GM21515 (cell line): Measurements from ENCODE around the gene POLRMT.
"Not testable (repeated sequence)": the region's sequence is repeated elsewhere in the genome, so short reads cannot be mapped to it uniquely, and the experiment has no call there.

Experiments used
- ATAC-seq: cut with Tn5 transposase; IDR thresholded peaks from one replicate; pipeline ENCODE4 v1.9.1; 2021; ENCODE audit not compliant: unreplicated experiment

POLRMT gene

GRCh38 chr19:629515-629914, 3.8 kb downstream of the POLRMT start:
- ATAC-seq, result not testable (repeated sequence)

DNA sequence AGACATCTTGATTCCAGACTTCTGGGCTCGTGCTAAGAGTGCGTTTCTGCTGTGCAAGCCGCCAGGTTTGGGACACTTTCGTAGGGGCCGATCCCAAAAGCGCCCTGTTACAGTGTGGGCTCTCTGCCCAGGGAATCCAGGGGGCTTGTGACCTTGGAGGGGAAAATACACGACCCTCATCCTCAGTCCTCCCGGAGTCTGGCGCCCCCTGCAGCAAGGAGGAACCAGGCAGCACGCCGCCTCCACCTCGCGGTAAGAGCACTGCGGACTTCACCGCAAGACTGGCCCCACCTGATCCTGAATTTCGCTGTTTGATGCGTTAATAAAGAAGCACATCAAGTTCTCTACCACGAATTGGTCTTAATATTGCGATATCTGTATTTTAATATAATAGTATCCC, 5.2 kb downstream of the POLRMT start:
- ATAC-seq, result no peak

GRCh38 chr19:626566-626965, 6.8 kb downstream of the POLRMT start:
- not testable (repeated sequence) for ATAC-seq

DNA sequence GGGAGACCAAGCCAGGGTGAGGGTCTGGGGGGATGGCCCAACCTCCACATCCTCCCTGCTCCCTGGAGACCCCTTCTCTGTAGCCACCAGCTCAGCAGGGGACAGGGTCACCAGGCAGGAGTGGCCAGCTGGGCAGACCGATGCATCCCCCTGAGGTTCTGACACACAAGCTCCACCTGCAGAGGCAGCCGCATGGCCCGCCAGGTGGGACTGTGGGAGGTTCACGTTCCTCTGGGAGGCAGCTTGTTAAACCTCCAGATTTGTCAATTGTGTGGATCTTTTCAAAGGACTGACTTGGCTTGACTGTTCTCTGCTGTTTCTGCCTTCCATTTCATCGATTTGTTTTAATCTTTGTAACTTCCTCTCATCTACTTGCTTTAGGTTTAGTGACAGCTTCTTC, 8.1 kb downstream of the POLRMT start:
- ATAC-seq, result no peak

DNA sequence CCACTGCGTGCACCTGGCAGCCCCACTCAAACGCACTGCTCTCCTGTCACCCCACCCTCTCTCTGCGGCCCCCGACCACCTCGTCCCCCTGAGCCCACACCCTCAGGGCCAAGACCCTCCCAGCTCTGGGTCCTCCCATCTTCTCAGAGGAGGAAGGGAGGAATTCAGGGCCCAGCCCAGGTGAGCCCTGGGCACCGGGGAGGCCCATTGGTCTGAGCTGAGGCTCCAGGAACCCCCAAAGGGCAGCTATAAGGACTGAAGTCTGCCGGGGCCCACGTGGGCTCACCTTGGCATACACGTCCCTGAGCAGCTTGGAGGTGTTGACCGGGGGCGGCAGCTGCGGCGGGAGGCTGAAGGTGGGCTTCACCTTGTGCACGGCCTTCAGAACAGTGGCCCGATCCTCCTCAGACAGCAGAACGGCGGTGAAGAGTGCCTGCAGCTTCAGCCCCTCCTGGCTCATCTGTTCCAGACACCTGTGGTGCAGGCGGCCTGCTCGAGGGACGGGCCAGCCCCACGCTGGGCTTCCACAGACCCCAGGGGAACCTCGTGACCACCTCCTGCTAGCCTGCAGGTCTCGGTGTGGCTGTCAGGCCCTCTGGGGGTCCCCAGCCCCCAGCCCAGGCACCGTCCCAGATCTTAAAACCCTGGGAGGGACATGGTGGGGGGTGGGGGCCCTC, 8.8 kb downstream of the POLRMT start:
- no peak for ATAC-seq

- no peak for ATAC-seq
Observed at GRCh38 chr19:623974-624373, 9.4 kb downstream of the POLRMT start.

GRCh38 chr19:623175-623916, 10.0 kb downstream of the POLRMT start:
- no peak for ATAC-seq

DNA sequence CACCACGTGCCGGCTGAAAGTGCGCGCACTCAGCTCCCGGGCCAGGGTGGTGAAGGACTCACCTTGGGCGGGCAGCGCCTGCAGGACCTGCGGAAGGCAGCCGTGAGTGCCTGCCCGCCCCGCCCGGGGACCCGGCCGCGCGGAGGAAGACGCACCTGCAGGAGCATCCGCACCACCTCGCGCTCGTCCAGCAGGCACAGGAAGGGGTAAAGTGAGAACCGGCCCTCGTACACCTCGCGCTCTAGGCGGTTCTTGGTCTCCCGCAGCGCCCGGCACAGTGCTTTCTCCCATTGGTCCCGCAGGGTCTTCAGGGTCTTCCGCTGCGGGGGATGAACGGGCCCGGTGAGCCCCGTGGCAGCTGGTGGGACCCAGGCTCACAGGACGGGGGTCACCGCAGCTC, 10.7 kb downstream of the POLRMT start:
- ATAC-seq, result no peak

DNA sequence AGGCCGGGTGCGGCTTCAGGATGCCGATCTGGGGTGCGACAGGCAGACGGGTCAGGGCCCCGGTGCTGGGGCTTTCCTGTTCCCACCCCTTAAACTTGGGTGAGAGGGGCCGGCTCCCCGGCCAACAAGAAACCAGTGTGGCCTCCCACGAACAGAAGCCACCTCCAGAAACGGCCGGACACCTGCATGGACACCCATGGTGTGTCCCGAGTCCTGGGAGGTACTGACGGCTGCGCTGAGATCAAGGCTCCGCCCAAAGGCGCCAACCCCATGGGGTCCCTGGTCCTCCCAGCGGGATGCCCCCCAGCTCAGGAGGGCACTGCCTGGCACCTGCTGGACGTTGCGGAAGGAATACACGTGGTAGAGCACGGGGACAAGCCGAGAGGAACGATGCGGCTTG, 11.5 kb downstream of the POLRMT start:
- ATAC-seq, result no peak

DNA sequence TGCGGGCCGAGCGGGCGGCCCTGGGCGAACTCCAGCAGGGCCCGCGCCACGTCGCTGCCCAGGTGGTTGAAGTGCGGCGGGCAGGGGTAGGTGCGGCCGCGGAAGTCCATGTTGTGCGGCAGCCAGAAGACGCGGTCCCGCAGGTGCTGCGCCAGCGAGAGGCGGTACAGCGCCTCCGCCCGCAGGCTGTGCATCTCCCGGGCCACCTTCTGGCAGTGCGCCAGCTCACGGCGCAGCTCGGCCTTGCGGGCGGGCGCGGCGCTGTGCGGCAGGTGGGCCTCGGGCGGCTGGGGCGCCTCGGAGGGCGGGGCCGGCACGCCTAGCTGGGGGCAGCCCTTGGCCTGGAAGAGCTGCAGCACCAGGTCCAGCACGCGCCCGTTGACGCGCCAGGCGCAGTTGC, 12.1 kb downstream of the POLRMT start:
- ATAC-seq, result not testable (repeated sequence)

DNA sequence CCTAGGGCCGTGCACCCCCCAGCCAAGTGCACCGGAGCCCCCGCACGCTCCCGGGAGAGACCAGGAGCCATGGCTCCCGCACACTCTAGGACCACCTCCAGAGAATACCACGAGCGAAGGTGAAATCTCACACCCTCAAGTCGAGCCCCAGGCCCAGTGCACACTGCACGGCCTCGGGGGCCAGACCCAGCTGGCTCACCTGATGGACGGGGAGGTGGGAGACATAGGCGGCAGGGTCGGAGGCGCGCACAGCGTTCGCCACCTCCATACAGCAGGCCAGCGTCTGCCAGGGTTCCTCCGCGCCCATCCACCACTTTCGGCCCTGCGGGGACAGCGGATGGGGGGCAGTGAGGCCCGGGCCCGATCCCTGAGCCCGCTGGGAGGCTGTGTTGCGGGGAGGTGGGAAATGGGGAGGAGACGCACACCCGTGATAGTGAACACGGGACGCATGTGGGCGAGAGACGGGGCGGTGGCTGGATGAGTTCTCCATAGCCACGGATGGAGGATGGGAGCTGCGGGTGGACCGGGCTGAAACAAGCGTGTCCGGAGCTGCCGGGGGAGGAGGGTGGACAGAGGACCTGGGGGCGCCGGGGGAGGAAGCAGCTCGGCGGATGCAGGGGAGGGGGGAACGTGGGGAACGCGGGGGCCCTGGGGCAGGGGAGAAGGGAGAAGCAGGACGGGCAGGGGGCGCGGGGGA, 13.0 kb downstream of the POLRMT start:
- ATAC-seq, result no peak

GRCh38 chr19:619286-620002, 13.9 kb downstream of the POLRMT start:
- ATAC-seq, result no peak

DNA sequence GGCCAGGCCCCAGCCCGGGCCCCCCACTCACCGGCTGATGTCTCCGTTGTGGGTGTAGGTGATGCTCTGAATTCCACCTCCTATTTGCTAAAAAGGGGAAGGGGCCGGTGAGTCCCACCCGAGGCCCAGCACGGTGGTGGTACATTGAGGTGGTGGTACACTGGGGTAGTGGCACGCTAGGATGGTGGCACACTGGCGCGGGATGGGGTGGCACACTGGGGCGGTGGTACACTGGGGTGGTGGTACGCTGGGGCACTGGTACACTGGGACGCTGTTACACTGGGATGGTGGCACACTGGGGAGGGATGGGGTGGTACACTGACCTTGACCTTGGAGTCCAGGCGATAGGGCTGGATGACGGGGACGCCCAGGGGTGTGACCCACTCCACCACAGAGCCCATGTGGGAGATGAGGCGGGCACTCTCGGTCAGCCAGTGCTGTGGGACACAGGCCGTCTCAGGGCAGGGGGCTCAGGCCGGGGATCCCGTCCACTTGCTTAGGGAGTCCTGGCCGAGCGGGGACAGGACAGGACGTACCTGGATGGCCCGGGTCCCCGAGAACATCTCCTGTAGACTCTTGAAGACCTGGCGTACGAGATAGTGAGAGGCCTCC, 14.6 kb downstream of the POLRMT start:
- ATAC-seq, result no peak

DNA sequence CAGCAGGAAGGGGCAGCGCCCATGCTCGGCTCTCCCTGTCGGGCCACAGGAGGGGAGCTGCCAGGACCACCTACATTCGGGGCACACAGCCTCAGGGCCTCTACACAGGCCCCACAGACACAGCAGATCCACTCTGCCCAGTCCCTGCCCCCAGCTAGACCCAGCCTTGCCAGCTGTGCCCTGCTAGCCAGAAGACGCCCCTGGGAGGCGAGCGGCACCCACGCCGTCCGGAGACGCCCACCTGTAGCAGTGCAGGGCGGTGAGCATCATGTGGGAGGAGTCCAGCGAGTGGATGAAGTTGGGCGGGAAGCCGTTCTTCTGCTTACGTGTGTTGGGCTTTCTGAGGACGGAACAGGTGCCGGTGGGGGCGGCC, 15.1 kb downstream of the POLRMT start:
- ATAC-seq, result no peak

DNA sequence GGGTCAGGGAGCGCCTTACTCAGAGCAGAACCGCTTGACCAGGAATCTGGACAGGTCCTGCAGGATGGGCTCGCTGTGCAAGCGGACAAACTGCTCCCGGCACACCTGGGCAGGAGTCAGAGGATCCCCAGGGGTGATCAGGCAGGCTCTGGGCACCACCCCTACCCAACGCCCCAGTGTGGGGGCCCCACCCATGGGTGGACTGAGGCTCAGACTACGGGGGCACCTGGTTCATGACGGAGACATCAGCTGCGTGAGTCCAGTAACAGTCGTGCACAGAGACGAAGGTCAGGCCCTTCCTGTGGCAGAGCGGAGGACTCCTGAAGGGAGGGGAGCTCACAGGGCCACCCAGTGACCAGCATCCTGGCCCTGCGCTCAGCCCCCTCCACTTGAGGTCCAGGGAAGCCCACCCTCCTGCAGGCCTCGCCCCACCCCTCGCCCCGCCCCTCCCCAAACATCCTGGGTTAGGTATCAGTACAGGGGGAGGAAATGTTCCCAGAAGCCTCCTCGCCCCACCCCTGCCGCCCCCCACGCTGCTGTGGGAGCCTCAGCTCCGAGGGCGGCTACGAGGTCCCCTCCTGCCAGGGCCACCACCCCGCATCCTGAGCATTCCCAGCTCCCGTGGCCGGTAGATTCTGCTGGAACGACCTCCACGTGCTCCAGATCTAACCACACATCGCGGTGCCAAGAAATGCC, 15.6 kb downstream of the POLRMT start:
- no peak for ATAC-seq

DNA sequence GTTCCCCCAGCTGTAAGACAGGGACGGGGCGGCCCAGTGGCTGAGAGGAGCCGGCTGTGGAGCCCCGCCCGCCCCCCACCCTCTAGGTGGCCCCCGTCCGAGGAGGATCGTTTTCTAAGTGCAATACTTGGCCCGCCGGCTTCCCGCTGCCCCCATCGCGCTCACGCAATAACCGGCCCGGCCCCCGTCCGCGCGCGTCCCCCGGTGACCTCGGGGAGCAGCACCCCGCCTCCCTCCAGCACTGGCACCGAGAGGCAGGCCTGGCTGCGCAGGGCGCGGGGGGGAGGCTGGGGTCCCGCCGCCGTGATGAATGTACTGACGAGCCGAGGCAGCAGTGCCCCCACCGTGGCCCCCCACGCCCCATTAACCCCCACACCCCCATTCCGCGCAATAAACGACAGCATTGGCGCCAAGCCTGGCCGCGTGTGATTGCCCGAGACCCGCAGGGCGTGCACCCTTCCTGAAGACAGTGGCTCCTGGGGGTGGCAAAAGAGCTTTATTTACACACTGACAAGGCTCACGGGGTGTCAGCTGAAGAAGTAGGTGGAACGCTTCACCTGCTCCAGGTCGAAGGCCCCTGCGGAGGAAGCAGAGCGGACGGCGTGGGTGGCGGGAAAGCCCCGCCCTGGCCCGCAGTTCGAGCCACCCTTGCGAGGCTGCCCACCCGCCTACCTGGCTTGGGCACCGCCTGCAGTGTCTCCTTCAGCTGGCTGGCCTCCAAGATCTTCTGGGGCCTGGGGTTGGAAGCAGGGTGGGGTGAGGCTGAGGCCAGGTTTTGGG, 16.4 kb downstream of the POLRMT start:
- ATAC-seq, result no peak

- ATAC-seq, result no peak
Observed at GRCh38 chr19:616062-616700, 17.2 kb downstream of the POLRMT start.

GRCh38 chr19:615619-616018, 17.7 kb downstream of the POLRMT start:
- ATAC-seq, result no peak
